ENCODE data around the gene RXFP1.

RXFP1 gene

GRCh38 chr4:158521484-158522088 is at the start of gene RXFP1:
RXFP1 (plus strand) TSS chr4:158521882; CDS start chr4:158521977, 95 bp downstream.
- DNase-seq = no peak

GRCh38 chr4:158481811-158482210 is 39.9 kb upstream of the RXFP1 start:
- no peak for DNase-seq

- DNase-seq = no peak
These were observed 37.4 kb upstream of the RXFP1 start for GRCh38 chr4:158484173-158484885.

- DNase-seq = no peak
These were observed 31.1 kb upstream of the RXFP1 start for GRCh38 chr4:158490629-158491028.

- DNase-seq = no peak
These were observed 29.3 kb upstream of the RXFP1 start for GRCh38 chr4:158492391-158492790.

- DNase-seq = no peak
These were observed 25.5 kb upstream of the RXFP1 start for GRCh38 chr4:158496030-158496741.

- DNase-seq = no peak
These were observed 21.6 kb upstream of the RXFP1 start for GRCh38 chr4:158500054-158500453.

- no peak for DNase-seq
These were observed 8.4 kb upstream of the RXFP1 start for GRCh38 chr4:158513256-158513655.

GRCh38 chr4:158519226-158519625 is 2.5 kb upstream of the RXFP1 start:
- DNase-seq = no peak

GRCh38 chr4:158523990-158524535 is 2.4 kb downstream of the RXFP1 start:
- no peak for DNase-seq

- no peak for DNase-seq
These were observed 5.8 kb downstream of the RXFP1 start for GRCh38 chr4:158527516-158527915.

- DNase-seq = no peak
These were observed 7.8 kb downstream of the RXFP1 start for GRCh38 chr4:158529505-158529904.

GRCh38 chr4:158530381-158530780 is 8.7 kb downstream of the RXFP1 start:
- no peak for DNase-seq

- DNase-seq = no peak
These were observed 9.2 kb downstream of the RXFP1 start for GRCh38 chr4:158530898-158531297.

GRCh38 chr4:158532556-158533231 is 11.0 kb downstream of the RXFP1 start:
- no peak for DNase-seq

GRCh38 chr4:158534727-158535126 is 13.0 kb downstream of the RXFP1 start:
- DNase-seq = no peak

GRCh38 chr4:158535130-158535614 is 13.5 kb downstream of the RXFP1 start:
- DNase-seq = no peak

- no peak for DNase-seq
These were observed 15.2 kb downstream of the RXFP1 start for GRCh38 chr4:158536833-158537232.

GRCh38 chr4:158538176-158538575 is 16.5 kb downstream of the RXFP1 start:
- no peak for DNase-seq

- DNase-seq = no peak
These were observed 17.2 kb downstream of the RXFP1 start for GRCh38 chr4:158538911-158539310.

- DNase-seq = no peak
These were observed 18.6 kb downstream of the RXFP1 start for GRCh38 chr4:158540125-158540907.

- no peak for DNase-seq
These were observed 19.8 kb downstream of the RXFP1 start for GRCh38 chr4:158541506-158541905.
